GM19035 (cell line): ENCODE data around the gene C2CD4C.
"Not testable (repeated sequence)": the region's sequence is repeated elsewhere in the genome, so short reads cannot be mapped to it uniquely, and the experiment has no call there.

Experiments used
- ATAC-seq: cut with Tn5 transposase; IDR thresholded peaks from one replicate; pipeline ENCODE4 v1.9.1; 2021; ENCODE audit not compliant: unreplicated experiment

Gene C2CD4C

DNA sequence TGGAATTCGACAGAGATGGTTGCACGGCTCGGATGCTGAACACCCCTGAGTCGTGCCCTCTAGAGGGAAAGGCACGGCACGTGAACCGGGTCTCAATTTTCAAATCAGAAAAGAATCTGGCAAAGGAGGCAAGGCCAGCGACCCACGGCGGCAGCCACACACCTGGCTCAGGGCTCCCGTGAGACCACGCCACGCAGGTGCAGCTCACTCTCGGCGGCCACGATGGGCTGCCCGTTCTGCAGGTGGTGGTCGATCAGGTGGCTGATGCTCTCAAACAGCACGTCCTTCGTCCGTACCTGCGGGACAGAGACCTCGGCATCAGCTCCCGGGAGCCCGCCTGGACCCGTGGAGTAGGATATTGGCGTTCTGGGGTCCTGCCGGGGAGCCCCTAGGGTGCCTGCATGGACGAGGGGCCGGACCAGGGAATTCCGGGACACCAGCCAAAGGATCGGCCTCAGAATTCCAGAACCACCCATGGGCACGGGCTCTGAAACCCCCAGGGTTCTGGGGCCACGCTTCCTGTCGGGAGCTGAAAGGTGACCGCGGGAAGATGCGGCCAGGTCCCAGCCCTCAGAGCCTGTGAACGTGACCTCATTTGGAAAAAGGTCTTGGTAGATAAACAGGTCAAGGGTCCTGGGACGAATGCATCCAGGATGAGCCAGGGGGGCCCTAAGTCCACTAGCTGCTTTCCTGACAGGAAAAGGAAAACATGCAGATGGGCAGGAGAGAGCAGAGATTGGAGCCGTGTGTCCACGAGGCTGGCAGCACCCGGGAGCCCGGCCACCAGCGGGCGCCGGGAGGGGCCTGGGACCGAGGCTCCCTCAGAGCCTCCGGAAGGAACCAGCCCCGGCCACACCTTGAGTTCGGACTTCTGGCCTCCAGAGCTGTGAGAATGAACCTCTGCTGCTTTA, 10.1 kb upstream of the C2CD4C start:
- ATAC-seq: no peak

- ATAC-seq: no peak
Observed at GRCh38 chr19:416416-416815, 7.5 kb upstream of the C2CD4C start.

GRCh38 chr19:415292-415691, 6.3 kb upstream of the C2CD4C start:
- no peak for ATAC-seq

GRCh38 chr19:413756-414420, 4.9 kb upstream of the C2CD4C start:
- ATAC-seq: no peak

DNA sequence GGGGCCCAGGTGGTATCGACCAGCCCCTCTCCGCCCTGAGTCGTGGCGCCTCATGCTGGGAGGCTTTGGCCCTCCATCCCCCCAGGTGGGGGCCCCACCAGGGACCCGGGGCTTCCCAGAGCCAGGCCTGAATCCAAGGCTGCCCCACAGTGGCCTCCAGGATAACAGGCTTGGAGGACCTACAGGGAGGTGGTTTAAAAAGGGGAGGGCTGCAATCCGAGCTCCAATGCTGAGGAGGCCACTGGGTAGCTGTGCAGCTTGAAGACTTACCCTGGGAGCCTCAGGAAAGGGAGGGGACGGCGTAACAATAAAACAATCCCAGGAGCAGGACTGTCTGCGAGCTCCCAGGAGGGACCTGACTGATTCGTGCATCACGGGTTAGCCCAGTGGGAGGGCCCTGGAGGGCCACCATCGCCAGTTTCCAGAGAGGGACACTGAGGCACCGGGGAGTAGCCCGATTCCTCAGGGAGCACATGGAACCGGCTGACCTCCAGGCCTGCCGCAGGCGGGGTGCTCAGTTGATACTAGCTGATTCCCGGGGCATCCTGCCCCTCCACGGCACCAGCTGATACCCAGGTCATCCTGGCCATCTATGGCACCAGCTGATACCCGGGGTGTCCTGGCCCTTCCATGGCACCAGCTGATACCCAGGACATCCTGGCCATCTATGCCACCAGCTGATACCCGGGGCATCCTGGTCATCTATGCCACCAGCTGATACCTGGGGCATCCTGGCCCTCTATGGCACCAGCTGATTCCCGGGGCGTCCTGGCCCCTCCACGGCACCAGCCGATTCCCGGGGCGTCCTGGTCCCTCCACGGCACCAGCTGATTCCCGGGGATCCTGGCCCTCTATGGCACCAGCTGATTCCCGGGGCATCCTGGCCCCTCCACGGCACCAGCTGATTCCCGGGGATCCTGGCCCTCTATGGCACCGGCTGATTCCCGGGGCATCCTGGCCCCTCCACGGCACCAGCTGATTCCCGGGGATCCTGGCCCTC, 3.7 kb upstream of the C2CD4C start:
- ATAC-seq: no peak

GRCh38 chr19:411723-412355, 2.9 kb upstream of the C2CD4C start:
- ATAC-seq: no peak

DNA sequence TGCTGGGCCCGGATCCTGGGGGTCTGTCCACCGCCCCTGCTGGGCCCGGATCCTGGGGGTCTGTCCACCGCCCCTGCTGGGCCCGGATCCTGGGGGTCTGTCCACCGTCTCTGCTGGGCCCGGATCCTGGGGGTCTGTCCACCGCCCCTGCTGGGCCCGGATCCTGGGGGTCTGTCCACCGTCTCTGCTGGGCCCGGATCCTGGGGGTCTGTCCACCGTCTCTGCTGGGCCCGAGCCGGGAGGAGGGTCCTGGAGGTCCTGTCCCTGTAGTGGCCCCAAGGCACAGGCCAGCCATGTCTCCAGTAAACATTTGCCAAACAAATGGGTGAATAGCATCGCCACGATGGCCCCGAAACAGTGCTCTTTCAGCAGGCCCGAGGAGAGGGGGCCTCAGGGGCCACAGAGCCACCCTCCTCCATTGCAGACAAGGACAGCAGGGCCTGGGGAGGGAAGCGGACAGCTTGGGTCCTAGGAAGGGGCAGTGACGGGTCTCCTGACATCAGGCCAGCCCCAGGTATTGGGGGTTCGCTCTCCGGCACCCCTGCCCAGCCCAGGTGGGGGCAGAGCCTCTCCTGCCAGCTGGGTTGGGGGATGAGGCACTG, 2.3 kb upstream of the C2CD4C start:
- not testable (repeated sequence) for ATAC-seq

GRCh38 chr19:410243-410781, 1.4 kb upstream of the C2CD4C start:
- ATAC-seq: no peak

DNA sequence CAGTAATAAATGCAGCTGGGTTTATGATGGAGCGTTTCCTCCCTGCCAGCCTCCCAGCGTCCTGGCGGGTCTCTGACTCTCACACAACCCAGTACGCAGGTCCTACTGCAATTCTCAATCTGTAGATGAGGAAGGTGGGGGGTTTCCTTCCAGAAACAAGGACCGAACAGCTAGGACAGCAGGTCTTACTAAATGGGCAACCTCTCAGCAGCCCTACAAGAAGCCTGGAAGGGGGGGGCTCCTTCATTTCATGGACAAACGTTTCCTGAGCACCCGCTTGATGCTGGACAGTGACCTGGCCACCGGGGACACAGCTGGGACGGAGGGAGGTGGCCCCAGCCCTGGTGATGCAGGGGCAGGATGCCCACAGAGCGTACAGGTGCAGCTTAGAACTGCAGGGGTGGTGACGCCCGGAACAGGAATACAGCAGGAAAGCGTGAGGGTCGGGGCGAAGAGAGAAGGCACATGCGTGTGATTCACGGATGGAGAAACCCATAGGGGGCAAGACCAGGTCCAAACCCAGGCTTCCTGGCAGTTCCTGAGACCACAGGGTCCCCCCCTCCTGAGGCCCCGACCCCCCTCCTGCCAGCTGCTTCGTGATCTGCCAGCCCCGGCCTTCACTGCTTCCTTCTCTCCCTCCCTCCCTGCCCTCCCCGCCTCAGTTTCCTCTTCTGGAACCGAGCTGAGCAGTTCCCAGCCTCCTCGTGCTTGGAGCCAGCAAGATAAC, 732 bp upstream of the C2CD4C start:
- ATAC-seq: no peak

DNA sequence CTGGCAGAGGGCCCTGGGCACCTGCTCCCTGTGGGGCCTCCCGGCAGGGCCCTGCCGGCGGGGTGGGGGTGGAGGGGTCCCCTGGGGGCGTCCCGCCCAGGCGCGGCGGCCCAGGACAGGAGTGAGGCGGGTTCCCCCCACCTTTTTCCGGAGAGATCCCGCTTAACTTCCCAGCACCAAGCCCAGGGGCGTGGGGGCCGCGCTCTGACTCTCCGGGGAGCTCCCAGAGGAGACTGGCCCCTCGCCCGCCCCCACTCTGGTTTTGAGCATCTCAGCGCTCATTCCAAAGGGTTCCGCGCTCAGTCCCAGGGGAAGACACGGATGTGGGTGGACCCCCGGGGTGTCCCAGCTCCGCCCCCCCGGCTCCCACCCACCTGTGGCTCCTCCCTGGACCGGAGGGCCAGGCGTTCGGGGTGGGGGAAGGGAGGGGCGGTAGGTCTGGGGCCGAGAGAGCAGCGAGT, 476 bp downstream of the C2CD4C start:
- ATAC-seq: no peak

- no peak for ATAC-seq
Observed at GRCh38 chr19:407511-408440, 1.2 kb downstream of the C2CD4C start.

DNA sequence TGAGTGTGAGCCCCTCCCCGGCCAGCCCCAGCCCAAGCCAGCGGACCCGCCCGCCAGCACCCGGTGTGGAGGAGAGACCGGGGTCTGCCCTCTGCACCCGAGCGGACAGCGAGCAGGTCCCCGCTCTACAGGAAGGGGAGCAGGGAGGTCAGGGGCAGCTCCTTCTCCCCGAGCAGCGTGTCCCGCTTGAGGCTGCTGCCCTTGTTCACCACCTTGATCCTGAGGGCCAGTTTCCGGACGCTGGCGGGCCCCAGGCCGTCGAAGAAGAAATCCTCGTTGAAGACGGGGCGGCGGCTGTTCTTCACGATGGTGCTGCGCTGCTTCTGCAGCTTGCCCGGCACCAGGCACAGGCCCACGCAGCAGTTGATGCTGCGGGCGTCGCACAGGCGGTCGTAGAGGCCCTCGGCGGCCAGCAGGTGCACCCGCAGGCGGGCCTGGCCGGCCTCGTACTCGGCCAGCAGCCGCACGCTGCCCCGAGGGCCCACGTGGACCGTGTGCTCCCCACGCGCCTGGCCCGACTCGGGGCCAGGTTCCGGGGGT, 1.9 kb downstream of the C2CD4C start:
- ATAC-seq: no peak

DNA sequence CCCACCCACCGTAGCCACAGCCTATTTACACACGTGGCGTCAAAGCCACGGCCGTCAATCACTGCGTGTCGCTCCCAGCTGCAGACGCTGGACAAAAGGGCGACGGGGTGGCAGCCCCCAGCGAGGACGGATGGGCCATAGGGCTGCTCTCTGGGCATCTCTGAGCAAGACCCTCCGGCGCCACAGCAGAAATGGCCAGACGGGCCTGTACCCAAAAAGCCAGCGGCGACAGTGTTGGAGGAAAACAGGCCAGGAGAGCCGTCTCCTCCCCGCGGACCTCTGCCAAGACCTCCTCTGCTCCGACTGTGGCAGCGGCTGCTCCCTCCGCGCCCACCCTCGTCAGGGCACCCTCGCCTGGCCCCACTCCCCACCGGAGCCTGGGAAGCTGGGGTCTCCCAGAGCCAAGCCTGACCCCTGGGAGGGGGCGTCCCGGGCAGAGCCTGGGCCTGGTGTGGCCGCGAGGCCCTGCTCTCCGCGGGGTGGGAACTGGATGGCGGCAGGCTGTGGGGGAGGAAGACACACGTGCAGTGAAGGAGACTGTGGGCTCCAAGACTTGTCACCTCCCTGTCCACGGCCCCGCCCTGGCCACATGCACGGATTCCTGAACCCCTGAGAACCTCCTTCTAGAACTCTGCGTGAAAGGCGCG, 2.7 kb downstream of the C2CD4C start:
- ATAC-seq: no peak

DNA sequence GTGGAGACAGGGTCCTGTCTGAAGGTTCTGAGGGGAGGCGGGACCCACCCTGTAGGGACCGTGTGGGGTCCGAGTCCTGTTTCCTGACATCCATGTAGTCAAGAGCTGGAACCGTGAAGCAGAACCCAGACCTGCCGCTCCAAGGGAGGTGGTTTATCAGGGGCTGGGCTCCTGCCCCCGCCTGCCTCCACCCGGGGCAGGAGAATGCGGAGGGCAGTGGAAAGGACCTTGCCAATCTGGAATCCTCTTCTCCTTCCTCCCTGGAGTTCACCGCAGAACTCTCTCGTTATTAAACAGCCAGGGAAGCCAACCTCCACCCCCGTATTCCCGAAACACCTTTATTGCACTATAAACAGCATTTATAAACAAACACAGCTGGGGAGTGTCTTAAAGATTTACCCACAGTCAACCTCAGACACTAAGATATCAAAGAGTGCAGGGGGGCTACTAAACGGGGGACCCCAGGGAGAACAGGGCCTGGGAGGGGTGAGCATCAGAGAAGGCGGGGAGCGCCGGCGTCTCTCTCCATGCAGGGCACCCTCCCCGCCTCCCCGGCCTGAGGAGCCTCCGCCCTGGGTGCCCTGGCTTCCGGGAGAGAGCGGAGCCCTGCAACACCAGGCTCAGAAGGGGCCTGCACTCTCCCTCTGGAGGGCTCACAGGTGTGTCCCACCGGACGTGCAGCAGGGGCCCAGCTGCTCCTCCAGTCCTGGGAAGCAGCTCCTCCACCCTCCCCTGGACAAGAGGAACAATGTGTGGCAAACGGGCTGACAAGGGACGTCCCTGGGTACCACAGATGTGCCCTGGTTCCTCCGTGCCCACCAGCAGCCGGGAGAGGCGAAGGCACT, 3.6 kb downstream of the C2CD4C start:
- no peak for ATAC-seq

DNA sequence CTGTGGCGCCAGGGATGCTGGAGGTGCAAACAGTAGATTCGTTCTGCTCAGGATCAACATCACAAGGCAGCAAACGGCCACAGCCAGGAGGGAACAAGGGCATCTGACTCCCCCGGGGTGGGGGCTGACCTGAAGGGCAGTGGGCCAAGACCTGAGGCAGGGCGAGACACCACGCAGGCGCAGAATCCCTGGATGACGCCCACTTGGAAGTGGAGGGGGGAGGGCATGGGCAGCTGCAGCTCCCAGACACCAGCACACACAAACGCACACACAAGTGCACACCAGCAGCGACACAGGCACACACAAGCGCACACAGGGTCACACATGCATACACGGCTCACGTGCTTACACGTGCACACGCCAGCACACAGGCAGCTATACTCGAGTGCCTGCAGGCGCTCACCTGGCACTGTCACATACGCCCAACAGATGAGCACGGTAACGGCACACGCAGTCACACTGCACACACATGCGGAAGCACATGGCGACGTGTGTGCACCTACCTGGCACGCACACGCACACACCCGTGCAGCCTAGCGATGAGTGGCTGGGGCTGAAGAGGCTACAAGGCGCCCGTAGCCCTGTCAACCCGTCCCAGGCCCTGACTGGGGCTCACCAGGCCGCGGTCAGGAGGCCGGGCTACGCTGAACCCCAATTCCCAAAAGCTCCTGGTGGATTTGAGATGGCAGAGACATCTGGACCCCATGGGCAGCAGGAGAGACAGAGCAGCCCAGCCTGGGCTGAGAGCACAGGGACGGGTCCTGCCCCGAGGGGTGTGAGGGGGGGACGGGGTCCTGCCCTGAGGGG, 5.5 kb downstream of the C2CD4C start:
- no peak for ATAC-seq

DNA sequence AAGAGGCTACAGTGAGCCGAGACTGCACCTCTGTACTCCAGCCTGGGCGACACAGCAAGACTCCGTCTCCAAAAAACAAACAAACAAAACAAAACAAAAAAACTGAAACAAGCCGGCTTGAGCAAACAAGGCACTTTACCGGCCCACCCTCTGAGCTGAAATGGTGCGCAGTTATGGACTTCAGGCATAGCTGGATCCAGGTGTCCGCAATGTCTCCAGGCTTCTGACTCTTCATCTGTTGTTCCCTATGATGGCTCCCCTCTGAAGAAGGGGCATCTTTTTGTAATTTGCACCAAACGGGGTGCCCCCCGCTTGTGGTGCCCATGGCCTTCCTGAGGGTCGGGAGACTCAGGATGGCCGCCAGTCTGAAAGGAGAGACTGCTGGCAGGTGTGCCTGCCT, 6.2 kb downstream of the C2CD4C start:
- no peak for ATAC-seq
